ENCODE measurements around the gene DHTKD1.
"Not testable (repeated sequence)": the region's sequence is repeated elsewhere in the genome, so short reads cannot be mapped to it uniquely, and the experiment has no call there.

Gene DHTKD1

DNA sequence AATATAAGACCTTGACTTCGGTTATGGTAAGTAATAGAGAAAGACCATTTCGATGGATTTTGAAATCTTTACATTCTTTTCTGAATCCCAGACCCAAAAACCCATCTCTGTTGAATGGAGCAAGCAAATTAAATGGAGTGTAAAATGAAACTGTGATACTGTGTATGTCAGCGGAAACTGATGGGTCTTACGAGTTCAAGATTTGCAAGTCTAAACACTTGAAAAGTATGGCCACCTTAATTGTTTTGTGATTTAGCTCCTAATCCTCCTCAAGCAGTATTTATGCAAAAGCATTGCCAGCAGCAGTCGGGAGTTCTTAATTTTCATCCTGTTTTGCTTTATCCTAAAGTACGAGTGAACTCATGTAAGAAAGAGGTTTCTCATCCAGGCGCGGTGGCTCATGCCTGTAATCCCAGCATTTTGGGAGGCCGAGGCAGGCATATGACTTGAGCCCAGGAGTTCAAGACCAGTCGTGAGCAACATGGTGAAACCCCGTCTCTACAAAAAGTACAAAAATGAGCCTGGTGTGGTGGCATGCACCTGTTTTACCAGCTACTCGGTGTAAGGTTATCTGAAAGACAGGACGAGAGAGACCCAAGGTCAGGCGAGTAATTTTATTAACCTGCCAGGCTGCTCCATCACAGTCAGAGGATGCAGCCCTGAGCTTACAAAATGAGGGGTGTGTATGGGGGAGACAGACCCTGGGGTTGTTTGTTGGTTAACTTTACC is 5.8 kb upstream of the DHTKD1 start:
- no peak for DNase-seq (ENCODE audit: low read depth)

DNA sequence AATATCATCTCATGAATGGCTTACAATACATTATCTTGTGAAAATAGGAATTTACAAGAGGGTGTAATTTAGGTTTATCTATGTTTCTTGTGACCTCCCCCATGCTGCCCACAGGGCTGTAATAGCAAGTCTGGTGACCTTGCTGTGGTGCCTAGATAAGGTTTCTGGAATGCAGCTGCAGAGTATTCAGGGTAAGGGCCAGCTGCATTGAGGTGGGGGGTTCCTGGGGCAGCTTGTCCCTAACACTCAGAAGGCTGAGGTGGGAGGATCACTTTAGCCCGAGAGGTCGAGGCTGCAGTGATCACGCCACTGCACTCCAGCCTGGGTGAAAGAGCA is 5.3 kb upstream of the DHTKD1 start:
- no peak for DNase-seq (ENCODE audit: low read depth)

DNA sequence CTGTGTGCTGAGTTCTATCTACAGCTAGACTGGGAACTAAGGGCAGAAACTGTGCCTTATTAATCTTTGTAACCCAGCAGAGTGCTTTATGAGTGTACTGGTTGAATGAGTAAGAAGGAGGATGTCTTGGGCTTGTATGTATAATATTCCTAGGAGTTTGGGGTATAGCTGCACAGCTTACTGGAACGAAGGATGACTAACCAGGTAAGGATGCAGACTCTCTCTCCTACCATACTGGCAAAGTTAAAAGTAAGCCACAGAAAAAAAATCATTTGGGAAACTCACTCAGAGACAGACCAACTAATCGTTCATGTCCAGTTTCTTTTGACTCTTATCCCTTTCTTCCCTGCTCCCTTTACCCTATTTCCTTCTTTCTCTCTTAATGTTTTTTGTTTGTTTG is 1.4 kb upstream of the DHTKD1 start:
- no peak for DNase-seq (ENCODE audit: low read depth)

DNA sequence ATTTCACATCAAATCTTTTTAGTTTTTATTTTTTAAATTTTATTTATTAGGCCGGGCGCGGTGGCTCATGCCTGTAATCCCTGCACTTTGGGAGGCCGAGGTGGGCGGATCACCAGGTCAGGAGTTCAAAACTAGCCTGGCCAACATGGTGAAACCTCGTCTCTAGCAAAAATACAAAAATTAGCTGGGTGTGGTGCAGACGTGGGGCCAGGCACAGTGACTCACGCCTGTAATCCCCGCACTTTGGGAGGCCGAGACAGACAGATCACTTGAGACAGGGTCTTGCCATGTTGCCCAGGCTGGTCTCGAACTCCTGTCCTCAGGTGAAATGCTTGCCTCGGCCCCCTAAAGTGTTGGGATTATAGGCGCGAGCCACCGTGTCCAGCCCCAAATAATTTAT is 2.7 kb downstream of the DHTKD1 start:
- not testable (repeated sequence) for DNase-seq (ENCODE audit: low read depth)

DNA sequence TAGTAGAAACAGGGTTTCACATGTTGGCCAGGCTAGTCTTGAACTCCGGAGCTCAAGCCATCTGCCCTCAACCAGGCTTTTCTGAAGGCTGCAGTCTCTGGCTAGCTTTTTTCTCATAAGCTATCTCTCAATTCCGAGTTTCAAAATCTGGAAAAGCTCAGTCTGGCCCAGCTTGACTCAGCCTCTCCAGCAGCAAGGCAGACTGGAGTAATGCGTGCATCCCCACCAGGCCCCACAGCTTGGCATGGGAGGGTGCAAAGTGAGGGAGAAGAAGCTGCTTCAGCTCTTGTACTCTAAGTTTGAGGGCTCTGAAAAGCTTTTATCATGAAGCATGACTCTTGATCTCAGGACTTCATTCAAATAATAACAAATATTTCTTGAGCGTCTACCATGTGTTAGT is 4.8 kb downstream of the DHTKD1 start:
- DNase-seq (ENCODE audit: low read depth) = no peak

DNA sequence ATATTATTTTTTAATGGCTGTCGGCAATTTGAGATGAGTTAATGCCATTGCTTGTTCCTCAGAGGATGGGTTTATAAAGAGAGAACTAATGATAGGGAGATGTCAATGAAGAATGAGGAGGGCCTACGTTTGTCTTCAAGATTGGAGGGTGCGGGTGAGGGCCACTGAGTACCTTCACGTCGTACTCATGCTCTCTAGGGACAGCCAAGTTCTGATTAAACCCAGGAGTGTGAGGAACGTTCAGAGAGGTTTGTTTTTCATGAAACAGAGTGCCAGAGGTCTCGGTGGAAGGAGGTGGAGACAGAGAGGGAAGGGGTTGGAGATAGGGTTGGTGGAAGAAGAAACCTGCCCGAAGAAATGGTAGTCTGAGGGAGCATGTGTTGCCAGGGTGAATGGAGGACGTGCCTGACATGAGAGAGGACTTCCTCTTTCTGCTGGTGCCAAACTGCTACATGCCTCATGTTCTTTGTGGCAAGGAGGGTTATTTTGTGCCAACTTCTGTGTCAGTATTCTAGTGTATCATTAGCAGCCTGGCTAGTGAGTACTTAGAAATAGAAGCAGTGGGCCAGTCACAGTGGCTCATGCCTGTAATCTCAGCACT is 8.9 kb downstream of the DHTKD1 start:
- DNase-seq (ENCODE audit: low read depth) = no peak

DNA sequence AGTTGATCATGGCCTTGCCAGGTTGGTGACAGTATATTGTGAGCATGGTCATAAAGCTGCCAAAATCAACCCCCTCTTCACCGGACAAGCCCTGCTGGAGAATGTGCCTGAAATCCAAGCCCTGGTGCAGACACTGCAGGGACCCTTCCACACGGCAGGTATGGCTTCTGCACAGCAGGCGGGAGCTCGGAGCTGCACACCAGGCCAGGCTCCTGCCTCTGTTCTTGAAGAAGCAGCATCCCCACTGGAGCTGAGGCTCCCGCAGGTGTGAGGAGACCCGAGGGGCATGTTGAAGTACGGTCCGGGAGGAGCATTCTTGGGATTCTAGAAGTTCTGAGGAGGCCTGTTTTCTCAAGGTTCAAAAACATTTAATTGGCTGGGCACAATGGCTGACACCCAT is 12.7 kb downstream of the DHTKD1 start:
- DNase-seq (ENCODE audit: low read depth) = no peak

DNA sequence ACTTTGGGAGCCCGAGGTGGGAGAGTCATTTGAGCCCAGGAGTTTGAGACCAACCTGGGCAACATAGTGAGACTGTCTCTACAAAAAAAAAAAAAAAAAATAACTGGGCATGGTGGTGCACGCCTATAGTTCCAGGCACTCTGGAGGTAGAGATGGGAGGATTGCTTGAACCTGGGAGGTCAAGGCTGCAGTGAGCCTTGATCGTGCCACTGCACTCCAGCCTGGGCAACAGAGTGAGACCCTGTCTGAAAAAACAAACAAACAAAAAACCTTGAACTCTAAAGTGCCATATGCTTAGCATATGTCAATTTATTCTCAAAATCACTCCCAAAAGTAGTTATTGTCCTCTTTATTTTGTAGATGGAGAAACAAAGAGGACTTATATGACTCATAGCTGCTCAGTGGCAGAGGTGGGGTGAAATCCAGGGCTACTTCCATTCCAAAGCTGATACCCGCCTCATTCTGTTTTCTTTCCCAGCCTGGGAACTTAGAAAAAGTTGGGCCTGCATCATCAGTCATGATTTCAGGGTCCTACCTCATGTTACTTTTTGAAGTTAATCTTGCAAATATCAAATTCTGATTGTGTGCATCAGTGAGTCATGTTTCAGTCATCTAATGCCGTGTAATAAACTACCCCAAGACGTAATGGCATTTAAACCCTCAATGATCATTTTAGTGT is 13.3 kb downstream of the DHTKD1 start:
- DNase-seq (ENCODE audit: low read depth) = no peak

DNA sequence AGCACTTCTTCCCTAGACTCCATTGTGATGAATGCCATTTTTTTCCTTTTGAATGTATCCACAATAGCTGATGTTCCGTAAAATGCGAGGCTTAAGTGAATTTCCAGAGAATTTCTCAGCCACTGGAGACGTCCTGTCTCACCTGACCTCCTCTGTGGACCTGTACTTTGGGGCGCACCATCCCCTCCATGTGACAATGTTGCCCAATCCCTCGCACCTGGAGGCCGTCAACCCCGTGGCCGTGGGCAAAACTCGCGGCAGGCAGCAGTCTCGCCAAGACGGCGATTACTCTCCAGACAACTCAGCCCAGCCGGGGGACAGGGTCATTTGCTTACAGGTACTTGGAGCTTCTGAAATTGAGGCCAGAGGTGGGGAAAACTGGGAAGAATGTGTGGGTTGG is 20.2 kb downstream of the DHTKD1 start:
- DNase-seq (ENCODE audit: low read depth) = no peak

DNA sequence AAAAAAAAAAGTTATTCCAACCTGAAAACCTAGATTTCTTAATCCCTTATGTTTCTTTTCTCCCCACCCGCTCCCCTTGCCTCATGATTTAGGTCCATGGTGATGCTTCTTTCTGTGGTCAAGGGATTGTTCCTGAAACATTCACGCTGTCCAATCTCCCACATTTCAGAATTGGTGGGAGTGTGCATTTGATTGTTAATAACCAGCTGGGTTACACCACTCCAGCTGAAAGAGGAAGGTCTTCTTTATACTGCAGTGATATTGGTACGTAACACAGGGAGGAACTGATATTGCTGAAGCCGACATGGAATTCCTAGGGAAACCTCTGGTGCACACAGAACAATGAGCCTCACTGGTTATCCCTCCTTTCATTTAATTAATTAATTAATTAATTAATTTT is 22.7 kb downstream of the DHTKD1 start:
- DNase-seq (ENCODE audit: low read depth) = no peak

DNA sequence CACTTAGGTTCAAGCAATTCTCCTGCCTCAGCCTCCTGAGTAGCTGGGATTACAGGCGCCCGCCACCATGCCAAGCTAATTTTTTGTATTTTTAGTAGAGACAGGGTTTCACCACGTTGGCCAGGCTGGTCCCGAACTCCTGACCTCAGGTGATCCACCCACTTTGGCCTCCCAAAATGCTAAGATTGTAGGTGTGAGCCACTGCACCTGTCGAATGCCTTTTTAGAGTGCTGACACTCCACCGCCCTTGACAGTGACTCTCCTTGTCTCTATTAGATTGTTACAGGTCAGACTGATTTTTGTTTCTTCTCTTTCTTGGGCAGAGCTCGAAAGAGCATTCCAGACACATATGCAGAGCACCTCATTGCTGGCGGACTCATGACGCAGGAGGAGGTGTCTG is 28.6 kb downstream of the DHTKD1 start:
- DNase-seq (ENCODE audit: low read depth) = not testable (repeated sequence)

DNA sequence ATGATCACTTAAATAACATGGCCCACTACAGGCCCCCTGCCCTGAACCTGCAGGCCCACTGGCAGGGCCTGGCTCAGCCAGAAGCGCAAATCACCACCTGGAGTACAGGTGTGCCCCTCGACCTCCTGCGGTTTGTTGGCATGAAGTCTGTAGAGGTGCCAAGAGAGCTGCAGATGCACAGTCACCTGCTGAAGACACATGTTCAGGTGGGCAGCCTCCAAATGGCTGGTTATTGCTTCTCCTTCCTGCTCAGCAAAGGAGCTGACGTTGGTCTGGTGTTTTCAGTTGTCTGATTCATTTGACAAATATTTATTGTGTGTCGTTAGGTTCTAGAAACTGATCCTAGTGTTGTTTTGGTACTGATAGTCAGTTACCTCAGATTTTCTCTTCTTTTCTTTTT is 29.0 kb downstream of the DHTKD1 start:
- DNase-seq (ENCODE audit: low read depth) = no peak

DNA sequence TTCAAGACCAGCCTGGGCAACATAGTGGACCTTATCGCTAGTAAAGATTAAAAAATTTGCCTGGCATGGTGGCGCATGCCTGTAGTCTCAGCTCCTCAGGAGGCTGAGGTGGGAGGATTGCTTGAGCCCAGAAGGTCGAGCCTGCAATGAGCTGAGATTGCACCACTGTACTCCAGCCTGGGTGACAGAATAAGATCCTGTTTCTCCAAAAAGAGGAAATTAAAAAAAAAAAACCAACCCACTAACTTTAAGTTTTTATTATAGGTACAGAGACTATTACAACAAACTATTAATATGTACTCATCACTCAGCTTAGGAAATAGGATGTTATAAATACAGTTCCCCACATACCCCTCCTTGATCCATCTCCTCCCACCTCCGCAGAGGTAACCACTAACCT is 30.2 kb downstream of the DHTKD1 start:
- no peak for DNase-seq (ENCODE audit: low read depth)

DNA sequence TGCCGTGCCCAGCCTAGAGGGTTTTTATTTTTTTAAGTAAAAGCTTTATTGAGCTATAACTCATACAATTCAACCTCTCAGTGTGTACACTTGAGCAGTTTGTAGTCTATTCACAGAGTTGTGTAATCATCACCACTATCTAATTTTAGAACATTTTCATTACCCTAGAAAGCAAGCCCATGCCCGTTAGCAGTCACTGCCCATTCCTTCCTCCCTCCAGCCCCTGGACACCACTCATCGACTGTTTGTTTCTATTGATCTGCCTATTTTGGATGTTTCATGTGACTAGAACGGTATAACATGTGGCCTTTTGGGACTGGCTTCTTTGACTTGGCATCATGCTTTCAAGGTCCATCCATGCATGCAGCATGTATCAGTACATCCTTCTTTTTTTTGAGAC is 35.0 kb downstream of the DHTKD1 start:
- no peak for DNase-seq (ENCODE audit: low read depth)

DNA sequence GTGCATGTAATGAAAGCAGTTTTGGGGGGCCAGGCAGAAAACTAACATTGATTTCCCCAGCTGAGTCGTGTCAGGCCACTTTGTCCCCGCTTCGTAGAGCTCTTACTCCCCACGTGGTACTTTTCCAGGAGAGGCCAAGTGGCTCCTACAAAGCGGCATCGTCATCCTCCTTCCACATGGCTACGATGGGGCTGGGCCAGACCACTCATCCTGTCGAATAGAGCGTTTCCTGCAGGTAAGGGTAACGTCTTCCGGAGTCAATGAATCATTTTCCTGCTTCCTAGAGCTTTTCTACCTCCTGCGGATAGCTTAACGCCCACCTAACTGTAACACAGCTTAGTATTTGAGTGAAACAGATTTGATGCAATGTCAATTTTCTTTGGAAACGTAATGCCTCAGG is 39.0 kb downstream of the DHTKD1 start:
- DNase-seq (ENCODE audit: low read depth) = no peak

DNA sequence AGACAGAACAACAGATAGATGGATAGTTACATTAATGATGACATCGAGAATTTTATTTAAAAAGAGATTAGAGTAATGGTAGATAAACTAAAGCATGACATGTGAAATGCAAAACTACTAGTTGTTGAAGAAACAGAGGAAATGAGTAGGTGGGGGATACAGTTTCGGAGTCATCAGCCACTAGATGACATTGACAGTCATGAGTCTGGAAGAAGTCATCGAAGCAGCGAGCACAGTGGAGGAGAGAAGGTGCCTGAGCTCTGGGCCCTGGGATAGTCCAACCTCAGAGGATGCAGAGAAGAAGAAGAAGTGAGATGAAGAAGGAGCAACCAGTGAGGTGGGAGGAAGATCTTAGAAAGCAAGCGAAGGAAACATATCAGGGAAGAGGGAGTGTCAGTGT is 40.5 kb downstream of the DHTKD1 start:
- no peak for DNase-seq (ENCODE audit: low read depth)

DNA sequence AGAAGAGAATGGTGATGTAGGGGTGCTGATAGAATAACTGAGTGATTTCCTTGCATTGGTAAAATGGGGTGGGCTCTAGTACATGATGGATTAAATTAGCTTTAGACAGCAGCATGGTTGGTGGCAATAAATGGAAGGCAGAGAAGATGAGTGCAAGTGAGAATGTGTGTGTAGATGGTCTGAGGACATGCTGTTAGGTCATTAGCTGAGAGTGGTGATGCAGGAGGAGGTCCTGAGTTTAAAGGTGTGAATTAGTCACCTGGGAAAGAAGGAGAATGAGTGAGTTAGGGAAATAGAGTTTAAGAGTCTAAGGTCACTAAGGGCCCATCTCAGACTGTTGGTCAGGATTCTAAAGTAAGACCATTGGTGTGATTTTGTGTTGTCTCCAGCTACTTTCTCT is 42.8 kb downstream of the DHTKD1 start:
- no peak for DNase-seq (ENCODE audit: low read depth)

DNA sequence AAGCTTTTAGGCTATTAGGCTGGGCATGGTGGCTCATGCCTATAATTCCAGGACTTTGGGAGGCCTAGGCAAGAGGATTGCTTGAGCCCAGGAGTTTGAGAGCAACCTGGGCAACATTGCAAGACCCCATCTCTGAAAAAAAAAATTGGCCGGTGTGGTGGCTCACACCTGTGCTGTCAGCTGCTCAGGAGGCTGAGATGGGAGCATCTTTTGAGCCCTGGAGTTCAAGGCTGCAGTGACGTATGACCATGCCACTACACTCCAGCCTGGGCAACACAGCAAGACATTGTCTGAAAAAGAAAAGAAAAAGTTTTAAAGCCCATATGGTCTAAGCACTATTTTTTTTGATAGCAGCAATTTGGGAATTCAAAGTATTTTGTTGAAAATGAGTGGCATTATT is 44.9 kb downstream of the DHTKD1 start:
- DNase-seq (ENCODE audit: low read depth) = no peak

DNA sequence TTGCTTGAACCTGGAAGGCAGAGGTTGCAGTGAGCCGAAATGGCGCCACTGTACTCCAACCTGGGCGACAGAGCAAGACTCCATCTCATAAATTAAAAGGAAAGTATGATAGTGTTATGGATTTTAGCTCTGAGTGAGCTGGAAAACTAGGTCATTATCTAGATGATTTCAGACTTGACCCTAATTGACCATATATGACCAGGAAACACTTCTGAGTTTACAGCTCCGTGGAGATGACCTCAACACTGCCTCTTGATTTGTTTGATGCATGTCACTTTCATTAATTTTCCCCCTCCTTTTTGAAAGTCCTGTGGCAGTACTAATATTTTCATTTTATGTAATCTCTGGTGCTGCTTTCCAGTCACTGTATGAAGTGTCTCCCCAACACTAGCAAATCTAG is 52.9 kb downstream of the DHTKD1 start:
- DNase-seq (ENCODE audit: low read depth) = no peak

DNA sequence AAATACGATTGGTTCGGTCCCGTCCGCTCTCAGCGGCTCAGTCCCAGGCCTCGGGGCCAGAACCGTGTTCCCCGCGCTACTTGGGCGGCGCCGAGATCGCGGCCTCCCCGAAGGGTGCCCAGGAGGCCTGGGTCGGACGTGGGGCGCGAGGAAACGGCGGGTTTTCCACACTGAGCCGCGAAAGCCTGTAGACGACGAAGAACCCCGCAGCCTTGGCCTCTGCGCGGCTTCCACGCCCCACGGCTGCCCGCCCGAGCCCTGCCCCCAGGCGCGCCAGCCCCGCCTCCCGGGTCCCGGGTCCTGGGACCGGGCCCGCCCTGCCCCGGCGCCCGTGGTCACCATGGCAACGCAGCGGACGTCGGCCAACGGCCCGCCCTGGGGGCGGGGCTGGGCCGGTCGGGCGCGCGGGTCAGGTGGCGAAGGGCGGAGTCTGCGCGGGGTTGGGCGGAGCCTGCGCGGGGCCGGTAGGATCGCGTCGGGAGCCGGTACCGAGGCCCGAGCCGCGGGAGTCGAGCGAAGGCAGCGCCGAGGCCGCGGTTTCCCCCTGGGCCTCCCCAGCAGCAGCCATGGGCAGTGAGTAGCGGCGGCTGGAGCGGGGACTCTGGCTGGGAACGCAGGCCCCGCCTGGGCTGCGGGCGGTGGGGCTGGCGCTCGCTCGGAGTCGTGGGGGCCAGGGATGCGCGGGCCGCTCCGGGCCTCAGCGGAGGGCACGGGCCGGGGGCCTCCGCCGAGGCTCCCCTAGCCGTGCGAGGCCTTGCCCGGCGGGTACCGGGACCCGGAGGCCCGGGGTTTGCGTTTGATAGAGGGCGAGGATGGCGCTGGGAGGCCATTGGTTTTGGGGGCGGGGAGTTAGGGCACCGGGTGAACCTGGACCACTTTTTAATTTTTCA is 60.7 kb downstream of the DHTKD1 start, which contains the start of gene SEC61A2:
Gene SEC61A2 (plus strand): TSS at position 456 of the 890 bp plus-strand sequence. CDS start 111 bp downstream, at position 567.
- DNase-seq (ENCODE audit: low read depth) = peak; percentile 96

DNA sequence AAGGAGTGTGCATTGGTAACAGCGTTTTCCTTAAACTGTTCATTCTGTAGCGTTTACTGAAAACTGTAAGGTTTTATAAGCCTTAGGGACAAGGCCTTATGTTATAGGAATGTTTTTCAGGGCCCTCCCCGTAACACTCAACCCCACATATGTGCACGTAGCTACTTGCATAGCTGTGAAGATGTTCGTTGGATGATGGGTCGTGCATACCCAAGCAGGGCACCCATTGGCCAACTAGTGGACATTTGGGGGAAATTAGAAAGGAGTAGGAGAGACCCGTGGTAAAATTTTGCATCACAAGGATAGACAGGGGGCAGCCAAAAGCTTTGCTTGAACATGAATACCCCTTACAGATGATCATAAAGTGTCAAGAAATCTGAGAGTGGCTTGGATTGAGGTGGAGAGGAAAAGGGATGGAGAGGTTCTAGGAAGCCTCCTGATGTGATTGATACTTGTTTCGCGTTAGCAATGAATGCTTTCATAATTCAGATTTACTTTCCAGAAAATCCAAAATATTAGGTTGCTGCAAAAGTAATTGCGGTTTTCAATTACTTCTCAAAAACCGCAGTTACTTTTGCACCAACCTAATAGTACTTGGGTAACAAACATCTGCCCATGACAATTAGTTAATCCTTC is 61.6 kb downstream of the DHTKD1 start:
- peak; percentile 13 for DNase-seq (ENCODE audit: low read depth)

DNA sequence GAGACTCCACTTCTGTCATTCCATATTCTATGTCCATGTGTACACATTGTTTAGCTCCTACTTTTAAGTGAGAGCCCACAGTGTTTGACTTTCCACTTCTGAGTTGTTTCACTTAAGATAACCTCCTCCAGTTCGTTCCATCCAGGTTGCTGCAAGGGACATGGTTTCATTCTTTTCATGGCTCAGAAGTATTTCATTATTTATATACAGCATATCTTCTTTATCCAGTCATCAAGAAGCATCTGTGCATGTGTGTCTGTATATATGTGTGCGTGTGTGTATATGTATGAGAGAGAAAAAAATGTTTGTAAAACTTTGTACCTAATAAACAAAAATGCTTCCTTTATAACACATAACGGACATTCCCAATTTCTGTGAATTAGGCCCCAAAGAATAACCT is 66.9 kb downstream of the DHTKD1 start:
- DNase-seq (ENCODE audit: low read depth) = no peak

All from activated gamma-delta T cell treated with anti-CD3 and anti-CD28 coated beads, Interleukin-2, amount 50 U/mL, for 16 hours (primary cell).